Hepatocyte (in vitro differentiated cells): ENCODE results near the gene USO1.

Experiments
- EZH2 ChIP-seq: fragments of 200-600 bp; sonication (generic); IDR thresholded peaks from 2 replicates; pipeline ENCODE4 v1.6.1; 2016; ENCODE audit warnings: antibody characterized with exemption, mild to moderate bottlenecking, borderline replicate concordance
- TF ChIP-seq, protein P1 (sequence below): fragments of 200-600 bp; sonication (generic); IDR thresholded peaks from 2 replicates; pipeline ENCODE4 v1.5.1; 2016; ENCODE audit warnings: antibody characterized with exemption, mild to moderate bottlenecking; ENCODE audit not compliant: poor library complexity

DNA sequence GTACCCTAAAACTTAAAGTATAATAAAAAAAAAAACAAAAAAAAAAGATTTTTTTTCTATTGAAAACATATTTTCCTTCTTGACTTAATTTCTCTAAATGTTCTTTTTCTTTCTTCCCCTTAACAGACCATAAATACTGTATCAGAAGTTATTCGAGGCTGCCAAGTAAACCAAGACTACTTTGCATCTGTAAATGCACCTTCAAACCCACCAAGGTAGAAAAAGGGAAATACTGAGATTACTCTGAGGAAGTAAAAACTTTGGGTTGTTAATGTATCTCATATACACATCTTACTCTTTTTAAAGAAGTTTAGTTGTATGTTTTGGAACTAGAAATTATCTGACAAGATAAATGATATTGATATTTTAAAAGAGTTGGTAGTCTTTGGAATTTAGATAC is 65.6 kb downstream of the USO1 start:
- TF ChIP-seq, protein P1, sequence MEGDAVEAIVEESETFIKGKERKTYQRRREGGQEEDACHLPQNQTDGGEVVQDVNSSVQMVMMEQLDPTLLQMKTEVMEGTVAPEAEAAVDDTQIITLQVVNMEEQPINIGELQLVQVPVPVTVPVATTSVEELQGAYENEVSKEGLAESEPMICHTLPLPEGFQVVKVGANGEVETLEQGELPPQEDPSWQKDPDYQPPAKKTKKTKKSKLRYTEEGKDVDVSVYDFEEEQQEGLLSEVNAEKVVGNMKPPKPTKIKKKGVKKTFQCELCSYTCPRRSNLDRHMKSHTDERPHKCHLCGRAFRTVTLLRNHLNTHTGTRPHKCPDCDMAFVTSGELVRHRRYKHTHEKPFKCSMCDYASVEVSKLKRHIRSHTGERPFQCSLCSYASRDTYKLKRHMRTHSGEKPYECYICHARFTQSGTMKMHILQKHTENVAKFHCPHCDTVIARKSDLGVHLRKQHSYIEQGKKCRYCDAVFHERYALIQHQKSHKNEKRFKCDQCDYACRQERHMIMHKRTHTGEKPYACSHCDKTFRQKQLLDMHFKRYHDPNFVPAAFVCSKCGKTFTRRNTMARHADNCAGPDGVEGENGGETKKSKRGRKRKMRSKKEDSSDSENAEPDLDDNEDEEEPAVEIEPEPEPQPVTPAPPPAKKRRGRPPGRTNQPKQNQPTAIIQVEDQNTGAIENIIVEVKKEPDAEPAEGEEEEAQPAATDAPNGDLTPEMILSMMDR: no peak
- no peak for TF ChIP-seq EZH2
